ENCODE measurements around the gene LRRC2. TPM values are rescaled to one million over a fixed set of nuclear protein-coding genes. Genes with fewer than 3 reads are reported as not detected.

Gene LRRC2
- total RNA-seq, 6 experiments from 2014 or later, result 0.19 to 0.56 (median 0.37) TPM

GRCh38 chr3:46479021-46479420 is 87.1 kb downstream of the LRRC2 start:
- Mint-ChIP-seq H3K9me3 (peaks cover 16% of the 10 kb centered on the region; the same call in 1 of the 2 replicates), H3K36me3 (ENCODE audit: low read depth) (peaks cover 11% of the 10 kb centered on the region), H3K4me3 (no peak overlapping the region), H3K27me3 (ENCODE audit: insufficient read depth) (peaks cover 32% of the 10 kb centered on the region), H3K27ac (no peak overlapping the region), H3K4me1 (ENCODE audit: low read depth) (peaks cover 20% of the 10 kb centered on the region)
- no peak for TF ChIP-seq CTCF (IDR thresholded peaks at IDR 0.05)
- no peak for DNase-seq

- Mint-ChIP-seq H3K9me3 (peaks cover 17% of the 10 kb centered on the region; the same call in 1 of the 2 replicates), H3K4me3 (no peak overlapping the region), H3K36me3 (ENCODE audit: low read depth) (peaks cover 11% of the 10 kb centered on the region), H3K27me3 (ENCODE audit: insufficient read depth) (peaks cover 32% of the 10 kb centered on the region), H3K27ac (no peak overlapping the region), H3K4me1 (ENCODE audit: low read depth) (peaks cover 18% of the 10 kb centered on the region)
- TF ChIP-seq CTCF (IDR thresholded peaks at IDR 0.05), result no peak
- no peak for DNase-seq
Observed at GRCh38 chr3:46478341-46478740, 87.8 kb downstream of the LRRC2 start.

- Mint-ChIP-seq H3K36me3 (ENCODE audit: low read depth) (peaks cover 11% of the 10 kb centered on the region), H3K27ac (no peak overlapping the region), H3K27me3 (ENCODE audit: insufficient read depth) (peaks cover 36% of the 10 kb centered on the region), H3K4me1 (ENCODE audit: low read depth) (peaks cover 12% of the 10 kb centered on the region), H3K4me3 (no peak overlapping the region), H3K9me3 (peaks cover 17% of the 10 kb centered on the region; the same call in 1 of the 2 replicates)
- DNase-seq, result no peak
- no peak for TF ChIP-seq CTCF (IDR thresholded peaks at IDR 0.05)
Observed at GRCh38 chr3:46477756-46478155, 88.3 kb downstream of the LRRC2 start.

GRCh38 chr3:46477145-46477544 is 89.0 kb downstream of the LRRC2 start:
- TF ChIP-seq CTCF (IDR thresholded peaks at IDR 0.05), result no peak
- H3K27me3 Mint-ChIP-seq (ENCODE audit: insufficient read depth), result peaks cover 42% of the 10 kb centered on the region
- no peak overlapping the region for H3K4me3 Mint-ChIP-seq
- H3K27ac Mint-ChIP-seq, result no peak overlapping the region
- H3K4me1 Mint-ChIP-seq (ENCODE audit: low read depth), result peaks cover 7% of the 10 kb centered on the region
- H3K36me3 Mint-ChIP-seq (ENCODE audit: low read depth), result peaks cover 11% of the 10 kb centered on the region
- peaks cover 17% of the 10 kb centered on the region; the same call in 1 of the 2 replicates for H3K9me3 Mint-ChIP-seq
- DNase-seq, result no peak

GRCh38 chr3:46472736-46473135 is 93.4 kb downstream of the LRRC2 start:
- Mint-ChIP-seq H3K27me3 (ENCODE audit: insufficient read depth) (peaks cover 56% of the 10 kb centered on the region), H3K4me1 (ENCODE audit: low read depth) (no peaks in the 10 kb centered on the region), H3K36me3 (ENCODE audit: low read depth) (peaks cover 11% of the 10 kb centered on the region), H3K27ac (no peak overlapping the region), H3K9me3 (peaks cover 17% of the 10 kb centered on the region; the same call in 1 of the 2 replicates), H3K4me3 (no peak overlapping the region)
- no peak for DNase-seq
- no peak for TF ChIP-seq CTCF (IDR thresholded peaks at IDR 0.05)

Data from HFFc6 (cell line).